Measurements from ENCODE around the gene C1QBP. TPM values are rescaled to one million over a fixed set of nuclear protein-coding genes. Genes with fewer than 3 reads are reported as not detected.

C1QBP gene
- total RNA-seq, 1 donor from 2014 or later = 153 TPM

- no peak for TF ChIP-seq CTCF (conservative IDR thresholded peaks at IDR 0.05)
- Mint-ChIP-seq H3K9me3 (no peaks in the 10 kb centered on the region), H3K4me1 (ENCODE audit: unreplicated experiment) (peaks cover 16% of the 10 kb centered on the region), H3K4me3 (peak within 1 kb of the TSS; percentile 97), H3K27me3 (no peaks in the 10 kb centered on the region), H3K36me3 (peaks cover 20% of the 10 kb centered on the region), H3K27ac (peak within 1 kb of the TSS; percentile 99)
- DNase-seq (ENCODE audit: extremely low spot score, unreplicated experiment) = peak; percentile 81
These were observed 18.8 kb downstream of the C1QBP start, which contains the start of gene RPAIN for GRCh38 chr17:5419959-5420653. Gene RPAIN, plus strand, starts transcription at chr17:5420182. Its CDS starts 29 bp downstream, at chr17:5420211.

GRCh38 chr17:5419356-5419958, 19.5 kb downstream of the C1QBP start, which contains the start of gene NUP88:
Gene NUP88, minus strand, starts transcription at chr17:5419662. Its CDS starts 12 bp downstream, at chr17:5419650.
- peaks cover 16% of the 10 kb centered on the region for H3K4me1 Mint-ChIP-seq (ENCODE audit: unreplicated experiment)
- no peak for TF ChIP-seq CTCF (conservative IDR thresholded peaks at IDR 0.05)

GRCh38 chr17:5418858-5419355, 20.0 kb downstream of the C1QBP start:
- peaks cover 16% of the 10 kb centered on the region for H3K4me1 Mint-ChIP-seq (ENCODE audit: unreplicated experiment)

More at GRCh38 chr17:5419356-5419958, 19.5 kb downstream of the C1QBP start, which contains the start of gene NUP88:
- peaks cover 17% of the 10 kb centered on the region for H3K36me3 Mint-ChIP-seq
- no peaks in the 10 kb centered on the region for H3K9me3 Mint-ChIP-seq
- DNase-seq (ENCODE audit: extremely low spot score, unreplicated experiment) = peak; percentile 97
- no peaks in the 10 kb centered on the region for H3K27me3 Mint-ChIP-seq
- H3K27ac Mint-ChIP-seq = peak within 1 kb of the TSS; percentile 99
- peak within 1 kb of the TSS; percentile 97 for H3K4me3 Mint-ChIP-seq

GRCh38 chr17:5416901-5417300, 22.1 kb downstream of the C1QBP start:
- no peak for TF ChIP-seq CTCF (conservative IDR thresholded peaks at IDR 0.05)
- Mint-ChIP-seq H3K27me3 (no peaks in the 10 kb centered on the region), H3K4me1 (ENCODE audit: unreplicated experiment) (peaks cover 16% of the 10 kb centered on the region), H3K9me3 (no peaks in the 10 kb centered on the region), H3K27ac (peak overlapping the region; percentile 77), H3K4me3 (peak overlapping the region; percentile 68), H3K36me3 (peaks cover 25% of the 10 kb centered on the region)
- no peak for DNase-seq (ENCODE audit: extremely low spot score, unreplicated experiment)

More at GRCh38 chr17:5418858-5419355, 20.0 kb downstream of the C1QBP start:
- Mint-ChIP-seq H3K27ac (peak overlapping the region; percentile 99), H3K27me3 (no peaks in the 10 kb centered on the region), H3K4me3 (peak overlapping the region; percentile 97), H3K9me3 (no peaks in the 10 kb centered on the region), H3K36me3 (peaks cover 17% of the 10 kb centered on the region)
- no peak for TF ChIP-seq CTCF (conservative IDR thresholded peaks at IDR 0.05)
- no peak for DNase-seq (ENCODE audit: extremely low spot score, unreplicated experiment)

GRCh38 chr17:5413682-5414081, 25.3 kb downstream of the C1QBP start:
- Mint-ChIP-seq H3K27ac (no peak overlapping the region), H3K27me3 (no peaks in the 10 kb centered on the region), H3K4me3 (no peak overlapping the region), H3K36me3 (peaks cover 36% of the 10 kb centered on the region), H3K4me1 (ENCODE audit: unreplicated experiment) (peaks cover 3% of the 10 kb centered on the region), H3K9me3 (no peaks in the 10 kb centered on the region)
- no peak for DNase-seq (ENCODE audit: extremely low spot score, unreplicated experiment)
- TF ChIP-seq CTCF (conservative IDR thresholded peaks at IDR 0.05) = no peak

Data from type B pancreatic cell (in vitro differentiated cells).